ENCODE measurements around the gene LRRC25. TPM values are rescaled to one million over a fixed set of nuclear protein-coding genes. Genes with fewer than 3 reads are reported as not detected.
A peak's percentile ranks its signal among the peaks of the same experiment; 100 is the strongest.

LRRC25 gene
- polyA plus RNA-seq, 2 of the 4 experiments (the other 2 are of a cell fraction), result not detected

DNA sequence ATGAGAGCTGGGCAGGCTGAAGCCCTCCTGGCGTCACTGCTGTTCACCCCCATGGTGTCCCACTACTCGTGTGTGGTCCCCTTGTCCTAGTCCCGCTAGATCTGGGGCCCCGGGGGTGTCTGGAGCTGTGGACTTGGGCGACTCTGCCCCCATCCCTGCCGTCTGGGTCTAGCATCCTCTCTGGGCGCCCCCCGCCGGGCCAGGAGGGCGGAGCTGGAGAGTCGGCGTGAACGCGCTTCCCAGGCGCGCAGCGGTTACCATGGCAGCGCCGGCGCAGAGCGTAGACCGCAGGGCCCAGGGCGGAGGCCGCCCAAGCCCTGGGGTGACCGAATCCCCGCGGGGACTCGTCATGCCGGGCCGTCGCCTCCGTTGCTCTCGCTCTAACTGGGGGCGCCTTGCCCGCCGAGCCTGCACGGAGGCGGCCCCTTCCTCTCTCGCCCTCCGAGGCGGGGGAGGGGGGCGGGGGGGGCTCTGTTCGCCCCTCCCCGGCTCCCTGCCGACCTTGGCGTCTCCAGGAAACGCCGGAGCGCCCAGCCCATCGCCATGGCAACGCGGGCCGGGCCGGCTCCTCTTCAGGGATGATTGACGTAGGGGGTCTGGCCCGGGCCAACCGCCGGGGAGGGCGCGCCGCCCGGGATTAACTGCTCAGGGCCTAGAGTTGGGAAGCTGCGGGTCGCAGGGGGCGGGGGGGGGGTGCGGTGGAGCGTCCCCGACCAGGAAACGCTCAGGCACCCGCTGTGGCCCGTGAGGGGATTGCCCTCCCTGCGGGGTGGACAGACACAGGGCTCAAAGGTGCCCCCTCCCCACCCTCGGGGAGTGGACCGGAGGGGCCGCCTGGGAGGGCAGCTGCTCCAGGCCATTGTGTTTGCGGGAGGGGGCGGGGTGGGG is 31.6 kb upstream of the LRRC25 start:
- peak; percentile 52 to 82 for ATAC-seq
- Histone ChIP-seq H3K4me3 (peak overlapping the region; percentile 34), H3K27ac (peak overlapping the region; percentile 74 to 95), H3K4me1 (peaks cover 36% of the 10 kb centered on the region), H3K9me3 (no peaks in the 10 kb centered on the region), H3K4me2 (peak overlapping the region; percentile 92)
- ChIA-PET POLR2A (interaction anchor here (1.3 kb wide), 1 partner anchor 10 kb away, joined by 4 read pairs; the partner anchor contains the start of gene SSBP4), CTCF (interaction anchor here (1.0 kb wide), 2 partner anchors 14 to 100 kb away, joined by 3 to 4 read pairs; no protein-coding TSS in a partner anchor)
- no peak for FAIRE-seq
- peak; percentile 80 to 84 for DNase-seq (ENCODE audit: low read depth in 1 of 2, low spot score in 1 of 2)
- TF ChIP-seq, protein P1, sequence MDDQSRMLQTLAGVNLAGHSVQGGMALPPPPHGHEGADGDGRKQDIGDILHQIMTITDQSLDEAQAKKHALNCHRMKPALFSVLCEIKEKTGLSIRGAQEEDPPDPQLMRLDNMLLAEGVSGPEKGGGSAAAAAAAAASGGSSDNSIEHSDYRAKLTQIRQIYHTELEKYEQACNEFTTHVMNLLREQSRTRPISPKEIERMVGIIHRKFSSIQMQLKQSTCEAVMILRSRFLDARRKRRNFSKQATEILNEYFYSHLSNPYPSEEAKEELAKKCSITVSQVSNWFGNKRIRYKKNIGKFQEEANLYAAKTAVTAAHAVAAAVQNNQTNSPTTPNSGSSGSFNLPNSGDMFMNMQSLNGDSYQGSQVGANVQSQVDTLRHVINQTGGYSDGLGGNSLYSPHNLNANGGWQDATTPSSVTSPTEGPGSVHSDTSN (IDR thresholded peaks at IDR 0.05), result peak; percentile 61; the same call in 1 of the 2 replicates
- TF ChIP-seq FOXS1 (CRISPR knock-in tag; IDR thresholded peaks at IDR 0.05), result no peak
- WGBS (ENCODE audit: missing lambda C conversion rate), result 17% methylated on average over 1 of the region's 77 CpGs

DNA sequence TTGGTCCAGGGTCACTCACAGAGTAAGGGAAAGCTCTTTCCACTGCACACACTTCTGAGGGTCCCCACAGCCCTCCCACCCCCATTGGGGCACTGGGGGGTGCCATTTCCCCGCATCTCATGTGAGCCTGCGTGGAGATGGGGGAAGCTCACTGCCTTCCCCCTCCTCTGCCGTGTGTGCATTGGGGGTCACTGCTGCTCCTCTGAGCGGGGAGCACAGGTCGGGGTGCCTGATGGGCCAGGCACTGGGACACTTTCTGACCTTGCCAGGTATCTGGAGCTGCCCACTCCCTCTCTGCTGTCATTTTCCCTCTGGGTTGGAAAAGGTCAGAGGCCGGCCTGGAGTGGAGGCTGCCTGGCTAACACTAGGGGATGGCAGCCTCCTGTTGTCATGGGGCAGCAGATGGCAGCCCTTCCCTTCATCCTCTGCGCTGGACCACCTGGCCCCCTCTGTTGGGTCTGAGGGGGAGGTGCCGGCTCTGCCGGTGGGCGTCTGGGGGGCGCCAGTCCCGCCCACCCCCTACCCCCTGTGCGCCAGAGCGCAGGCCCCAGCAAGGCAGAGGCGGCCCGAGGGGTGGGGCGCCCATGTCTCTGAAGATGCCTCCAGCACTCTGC is 30.9 kb upstream of the LRRC25 start:
- Histone ChIP-seq H3K4me3 (no peak overlapping the region; the same call in 2 of the 3 replicates), H3K4me2 (peak overlapping the region; percentile 92), H3K9me3 (no peaks in the 10 kb centered on the region), H3K4me1 (peaks cover 36% of the 10 kb centered on the region), H3K27ac (peak overlapping the region; percentile 74 to 95; a peak in 5 of 6 replicates)
- TF ChIP-seq HEYL (CRISPR knock-in tag; IDR thresholded peaks at IDR 0.05) (no peak), MAFK (IDR thresholded peaks at IDR 0.05; ENCODE audit: partially characterized antibody) (no peak), ESRRA (IDR thresholded peaks at IDR 0.05; ENCODE audit: borderline replicate concordance, low read length) (no peak), ZNF302 (CRISPR knock-in tag; IDR thresholded peaks at IDR 0.05) (no peak), KDM1A (IDR thresholded peaks at IDR 0.05; ENCODE audit: low read depth) (no peak), NPAS2 (CRISPR knock-in tag; IDR thresholded peaks at IDR 0.05; ENCODE audit: borderline replicate concordance) (no peak)
- TF ChIP-seq, protein P2, sequence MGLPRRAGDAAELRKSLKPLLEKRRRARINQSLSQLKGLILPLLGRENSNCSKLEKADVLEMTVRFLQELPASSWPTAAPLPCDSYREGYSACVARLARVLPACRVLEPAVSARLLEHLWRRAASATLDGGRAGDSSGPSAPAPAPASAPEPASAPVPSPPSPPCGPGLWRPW (IDR thresholded peaks at IDR 0.05), result no peak
- FAIRE-seq (no peak), DNase-seq (ENCODE audit: low read depth in 1 of 2, low spot score in 1 of 2) (no peak), ATAC-seq (peak; percentile 6 to 10; a peak in 2 of 6 replicates)
- CTCF ChIA-PET, result interaction anchor here (1.0 to 1.3 kb wide), 3 partner anchors 13 to 100 kb away, joined by 3 to 4 read pairs (median 3); no protein-coding TSS in a partner anchor
- POLR2A ChIA-PET, result interaction anchor here (1.3 kb wide), 1 partner anchor 9 kb away, joined by 4 read pairs; the partner anchor contains the start of gene SSBP4
- WGBS (ENCODE audit: missing lambda C conversion rate), result no CpG with 5 or more reads among the region's 17 CpGs

DNA sequence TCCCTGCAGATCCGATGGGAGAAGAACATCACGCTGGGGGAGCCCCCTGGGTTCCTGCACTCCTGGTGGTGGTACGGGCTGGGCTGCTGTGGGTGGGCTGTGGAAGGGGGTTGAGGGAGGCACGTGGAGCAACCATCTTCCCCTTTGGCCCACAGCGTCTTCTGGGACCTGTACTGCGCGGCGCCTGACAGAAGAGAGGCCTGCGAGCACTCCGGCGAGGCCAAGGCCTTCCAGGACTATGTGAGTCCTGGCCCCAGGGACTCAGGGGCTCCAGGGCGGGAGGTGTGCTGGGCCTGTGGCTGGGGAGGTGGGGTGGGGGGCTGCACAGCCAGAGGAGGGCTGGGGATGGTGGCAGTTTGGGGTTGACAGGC is 30.3 kb upstream of the LRRC25 start:
- CTCF ChIA-PET, result interaction anchor here (1.0 to 1.3 kb wide), 2 partner anchors 13 to 24 kb away, joined by 3 to 4 read pairs; no protein-coding TSS in a partner anchor
- ATAC-seq, result no peak
- Histone ChIP-seq H3K4me3 (no peak overlapping the region), H3K4me2 (no peak overlapping the region), H3K4me1 (peaks cover 36% of the 10 kb centered on the region), H3K27ac (peak overlapping the region in 1 of 2 experiments; percentile 95; a peak in 2 of 6 replicates), H3K9me3 (no peaks in the 10 kb centered on the region)
- FAIRE-seq, result no peak
- 79% methylated on average over 3 of the region's 12 CpGs for whole genome bisulfite sequencing (ENCODE audit: missing lambda C conversion rate)
- no peak for DNase-seq (ENCODE audit: low read depth in 1 of 2, low spot score in 1 of 2)
- POLR2A ChIA-PET, result no interaction called here
- TF ChIP-seq RCOR1 (IDR thresholded peaks at IDR 0.05; ENCODE audit: low read depth, low read length), result no peak

DNA sequence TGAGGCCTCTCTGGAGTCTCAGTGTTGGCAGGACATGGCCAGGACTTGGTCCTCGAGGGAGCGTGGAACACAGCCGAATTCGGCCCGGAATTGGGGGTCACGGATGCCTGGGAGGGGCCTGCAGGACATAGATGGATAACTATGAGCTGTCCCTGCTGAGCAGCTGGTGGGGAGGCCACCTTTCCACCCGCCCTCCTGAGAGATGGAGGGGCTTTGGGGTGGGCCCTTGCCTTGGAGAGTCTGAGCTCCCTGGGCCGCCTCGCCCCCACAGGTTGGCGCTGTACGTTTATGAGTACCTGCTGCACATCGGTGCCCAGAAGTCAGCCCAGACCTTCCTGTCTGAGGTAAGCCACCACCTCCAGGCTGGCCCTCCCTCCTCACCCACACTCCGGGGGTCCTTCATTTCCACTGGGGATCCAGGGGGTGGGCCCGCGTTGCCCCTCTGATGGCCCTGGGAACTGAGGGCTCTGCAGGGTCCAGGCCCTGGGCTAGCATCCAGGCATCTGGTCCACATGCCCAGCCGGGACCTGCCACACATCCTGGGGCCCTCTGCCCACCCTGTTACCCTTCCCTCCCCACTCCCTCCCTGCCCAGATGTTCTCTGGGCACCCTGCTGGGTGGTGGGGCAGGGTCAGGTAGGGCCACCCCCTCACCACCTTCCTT is 29.8 kb upstream of the LRRC25 start:
- FAIRE-seq, result no peak
- Histone ChIP-seq H3K9me3 (no peaks in the 10 kb centered on the region), H3K4me3 (no peak overlapping the region), H3K4me2 (no peak overlapping the region), H3K4me1 (peaks cover 36% of the 10 kb centered on the region), H3K27ac (peak overlapping the region in 1 of 2 experiments; percentile 95; a peak in 1 of 6 replicates)
- CTCF ChIA-PET, result interaction anchor here (1.3 kb wide), 1 partner anchor 24 kb away, joined by 3 read pairs; no protein-coding TSS in a partner anchor
- POLR2A ChIA-PET, result no interaction called here
- DNase-seq (ENCODE audit: low read depth in 1 of 2, low spot score in 1 of 2), result no peak
- WGBS (ENCODE audit: missing lambda C conversion rate), result 90% methylated on average over 9 of the region's 16 CpGs
- no peak for ATAC-seq
- no peak for TF ChIP-seq HOXA7 (CRISPR knock-in tag; IDR thresholded peaks at IDR 0.05)
- TF ChIP-seq, protein P3, sequence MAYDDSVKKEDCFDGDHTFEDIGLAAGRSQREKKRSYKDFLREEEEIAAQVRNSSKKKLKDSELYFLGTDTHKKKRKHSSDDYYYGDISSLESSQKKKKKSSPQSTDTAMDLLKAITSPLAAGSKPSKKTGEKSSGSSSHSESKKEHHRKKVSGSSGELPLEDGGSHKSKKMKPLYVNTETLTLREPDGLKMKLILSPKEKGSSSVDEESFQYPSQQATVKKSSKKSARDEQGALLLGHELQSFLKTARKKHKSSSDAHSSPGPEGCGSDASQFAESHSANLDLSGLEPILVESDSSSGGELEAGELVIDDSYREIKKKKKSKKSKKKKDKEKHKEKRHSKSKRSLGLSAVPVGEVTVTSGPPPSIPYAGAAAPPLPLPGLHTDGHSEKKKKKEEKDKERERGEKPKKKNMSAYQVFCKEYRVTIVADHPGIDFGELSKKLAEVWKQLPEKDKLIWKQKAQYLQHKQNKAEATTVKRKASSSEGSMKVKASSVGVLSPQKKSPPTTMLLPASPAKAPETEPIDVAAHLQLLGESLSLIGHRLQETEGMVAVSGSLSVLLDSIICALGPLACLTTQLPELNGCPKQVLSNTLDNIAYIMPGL (CRISPR knock-in tag; IDR thresholded peaks at IDR 0.05; ENCODE audit: borderline replicate concordance), result no peak
- no peak for TF ChIP-seq HDAC2 (IDR thresholded peaks at IDR 0.05)
- no peak for TF ChIP-seq FOSL2 (IDR thresholded peaks at IDR 0.05)
- no peak for TF ChIP-seq FOSL2 (CRISPR knock-in tag; IDR thresholded peaks at IDR 0.05)
- no peak for TF ChIP-seq MYC (IDR thresholded peaks at IDR 0.05; ENCODE audit: borderline replicate concordance, low read length)
- TF ChIP-seq FOXS1 (CRISPR knock-in tag; IDR thresholded peaks at IDR 0.05), result no peak
- TF ChIP-seq, protein P4, sequence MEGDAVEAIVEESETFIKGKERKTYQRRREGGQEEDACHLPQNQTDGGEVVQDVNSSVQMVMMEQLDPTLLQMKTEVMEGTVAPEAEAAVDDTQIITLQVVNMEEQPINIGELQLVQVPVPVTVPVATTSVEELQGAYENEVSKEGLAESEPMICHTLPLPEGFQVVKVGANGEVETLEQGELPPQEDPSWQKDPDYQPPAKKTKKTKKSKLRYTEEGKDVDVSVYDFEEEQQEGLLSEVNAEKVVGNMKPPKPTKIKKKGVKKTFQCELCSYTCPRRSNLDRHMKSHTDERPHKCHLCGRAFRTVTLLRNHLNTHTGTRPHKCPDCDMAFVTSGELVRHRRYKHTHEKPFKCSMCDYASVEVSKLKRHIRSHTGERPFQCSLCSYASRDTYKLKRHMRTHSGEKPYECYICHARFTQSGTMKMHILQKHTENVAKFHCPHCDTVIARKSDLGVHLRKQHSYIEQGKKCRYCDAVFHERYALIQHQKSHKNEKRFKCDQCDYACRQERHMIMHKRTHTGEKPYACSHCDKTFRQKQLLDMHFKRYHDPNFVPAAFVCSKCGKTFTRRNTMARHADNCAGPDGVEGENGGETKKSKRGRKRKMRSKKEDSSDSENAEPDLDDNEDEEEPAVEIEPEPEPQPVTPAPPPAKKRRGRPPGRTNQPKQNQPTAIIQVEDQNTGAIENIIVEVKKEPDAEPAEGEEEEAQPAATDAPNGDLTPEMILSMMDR (IDR thresholded peaks at IDR 0.05), result no peak
- TF ChIP-seq CHD2 (IDR thresholded peaks at IDR 0.05; ENCODE audit: low read length, partially characterized antibody), result no peak
- TF ChIP-seq JUN (IDR thresholded peaks at IDR 0.05), result no peak
- TF ChIP-seq EHMT2 (IDR thresholded peaks at IDR 0.05; ENCODE audit: low read depth), result no peak

Measured in A549 (cell line).